Measurements from ENCODE around the gene SBF2.

- TF ChIP-seq POLR2A (IDR thresholded peaks at IDR 0.05) (no peak), CTCF (IDR thresholded peaks at IDR 0.05) (no peak)
These were observed 14.4 kb upstream of the SBF2 start for GRCh38 chr11:10308201-10308954.
